A172 (cell line): ENCODE results near the gene TEAD1. TPM values are rescaled to one million over a fixed set of nuclear protein-coding genes. Genes with fewer than 3 reads are reported as not detected.

ENCODE experiments used
- DNase-seq: peaks from one replicate; pipeline ENCODE4 v3.0.0-alpha.2; 2015; ENCODE audit warnings: low spot score
- total RNA-seq: library from RNA; depleted of rRNA; stranded (reverse); fragments of >200 nt; shearing (Covaris generic); gene quantifications from 2 replicates; pipeline ENCODE4 v1.2.3, GENCODE V29; 2014

TEAD1 gene
- total RNA-seq, 1 experiment from 2014 or later = 92.5 TPM

DNA sequence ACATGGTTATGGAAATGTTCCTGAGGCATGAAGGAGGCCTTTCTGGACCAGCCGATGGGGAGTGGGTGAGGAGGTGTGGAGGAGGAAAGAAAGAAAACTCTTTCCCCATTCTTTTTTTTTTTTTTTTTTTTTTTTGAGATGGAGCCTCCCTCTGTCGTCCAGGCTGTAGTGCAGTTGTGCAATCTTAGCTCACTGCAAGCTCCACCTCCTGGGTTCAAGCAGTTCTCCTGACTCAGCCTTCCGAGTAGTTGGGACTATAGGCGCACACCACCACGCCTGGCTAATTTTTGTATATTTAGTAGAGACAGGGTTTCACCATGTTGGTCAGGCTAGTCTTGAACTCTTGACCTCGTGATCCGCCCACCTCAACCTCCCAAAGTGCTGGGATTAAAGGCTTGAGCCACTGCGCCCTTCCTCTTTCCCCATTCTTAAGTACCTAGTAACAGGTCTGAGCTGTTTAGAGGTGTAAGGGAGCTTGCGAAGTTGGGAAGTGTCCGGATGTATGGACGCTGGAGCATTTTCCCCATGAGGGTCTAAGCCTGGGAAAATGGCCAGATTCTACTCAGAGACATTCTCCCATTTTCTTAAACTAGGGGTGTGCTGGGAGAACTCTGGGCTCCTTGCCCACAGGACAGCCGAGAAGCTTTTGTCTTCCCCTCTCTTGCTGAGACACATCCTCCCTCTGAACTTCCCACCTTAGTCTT is 135.8 kb downstream of the TEAD1 start:
- peak; percentile 52 for DNase-seq

DNA sequence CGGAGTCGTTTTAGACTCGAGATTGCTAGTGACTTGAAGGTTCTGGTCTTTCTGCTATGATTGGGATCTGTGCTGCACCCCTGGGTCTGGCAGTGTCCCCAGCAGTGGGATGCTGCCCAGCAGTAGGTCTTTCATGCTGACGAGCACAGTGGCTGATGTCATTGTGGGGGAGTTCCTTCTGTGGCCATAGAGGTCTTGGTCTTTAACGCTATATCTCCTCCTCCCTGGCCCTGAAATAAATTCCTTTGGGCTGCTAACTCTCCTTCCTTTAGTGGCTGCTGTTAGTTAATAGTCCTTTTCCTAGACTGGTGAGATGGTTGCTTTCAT is 136.3 kb downstream of the TEAD1 start:
- peak; percentile 59 for DNase-seq

DNA sequence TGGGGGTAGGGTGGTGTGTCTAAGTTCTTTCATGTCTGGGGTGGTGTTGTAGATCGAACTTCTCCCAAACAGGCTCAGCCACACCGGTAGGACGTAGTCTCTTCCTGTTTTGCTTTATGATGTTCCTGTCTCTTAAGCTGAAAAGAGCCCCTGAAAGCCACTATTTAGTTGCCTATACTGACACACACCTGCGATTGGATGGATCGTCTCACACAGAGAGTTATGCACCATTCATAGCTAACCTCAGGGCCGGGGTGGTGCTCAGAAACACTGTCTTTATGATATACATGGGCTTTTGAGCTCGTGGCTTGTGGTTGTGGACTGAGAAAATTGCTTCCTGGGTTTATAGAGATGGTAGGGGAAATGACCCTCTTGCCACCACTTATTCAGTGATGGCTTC is 137.6 kb downstream of the TEAD1 start:
- DNase-seq = no peak

DNA sequence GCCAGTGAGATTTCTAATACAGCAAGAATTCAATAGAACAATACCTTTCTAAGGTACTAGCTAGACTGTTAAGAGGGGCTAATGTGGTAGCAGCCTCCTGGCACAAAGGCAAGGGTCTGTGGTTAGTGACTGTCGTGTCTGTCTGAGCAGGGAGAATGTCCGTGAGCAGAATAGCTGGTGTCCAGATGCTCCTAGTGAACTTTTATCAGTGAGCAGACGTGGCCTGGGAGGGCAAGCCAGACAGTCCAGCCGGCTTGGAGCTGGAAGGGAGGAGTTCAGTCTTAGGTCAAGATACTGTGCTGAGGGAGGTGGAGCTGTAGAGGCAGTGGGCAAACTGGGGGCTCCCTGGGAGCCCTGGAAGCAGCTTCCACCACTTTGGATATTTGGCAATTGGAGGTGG is 138.6 kb downstream of the TEAD1 start:
- no peak for DNase-seq

DNA sequence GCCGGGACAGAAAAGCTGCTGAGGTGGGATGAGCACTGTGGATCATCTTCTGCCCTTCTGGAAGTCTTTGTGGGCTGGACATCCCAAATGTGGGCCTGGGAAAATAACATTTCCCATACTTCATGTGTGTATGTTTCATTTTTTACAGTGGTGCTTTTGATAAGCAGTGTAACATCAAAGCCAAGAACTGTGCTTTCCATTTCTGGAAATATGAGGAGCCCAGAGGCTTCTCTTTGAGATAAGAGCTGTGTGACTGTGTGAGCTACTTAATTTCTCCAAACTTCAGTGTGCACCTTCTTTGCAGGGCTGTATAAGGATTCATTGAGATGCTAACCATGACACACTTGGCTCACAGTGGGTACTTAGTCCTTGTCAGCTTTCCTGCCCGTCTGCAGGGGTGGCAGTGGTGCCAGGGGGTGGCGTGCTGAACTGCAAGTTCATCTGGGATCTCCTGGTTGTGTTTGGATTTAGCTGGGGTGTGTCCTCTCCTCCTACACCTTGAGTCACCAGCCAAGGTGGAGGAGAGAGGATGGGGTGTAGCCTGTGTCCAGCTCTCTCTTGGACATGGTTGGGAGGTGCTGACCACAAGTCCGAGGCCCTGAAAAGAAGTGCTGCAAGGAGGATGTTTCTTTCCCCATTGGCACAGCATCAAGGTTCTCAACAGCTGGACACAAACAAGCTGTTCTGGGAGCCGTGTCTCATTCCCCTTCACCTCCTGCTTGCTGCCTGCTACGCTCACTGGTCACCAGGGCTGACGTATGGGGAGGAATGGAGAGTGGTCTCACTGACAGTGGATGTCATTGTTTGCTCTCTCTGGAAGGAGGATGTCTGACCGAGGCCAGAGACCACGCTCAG is 139.4 kb downstream of the TEAD1 start:
- peak; percentile 88 for DNase-seq

DNA sequence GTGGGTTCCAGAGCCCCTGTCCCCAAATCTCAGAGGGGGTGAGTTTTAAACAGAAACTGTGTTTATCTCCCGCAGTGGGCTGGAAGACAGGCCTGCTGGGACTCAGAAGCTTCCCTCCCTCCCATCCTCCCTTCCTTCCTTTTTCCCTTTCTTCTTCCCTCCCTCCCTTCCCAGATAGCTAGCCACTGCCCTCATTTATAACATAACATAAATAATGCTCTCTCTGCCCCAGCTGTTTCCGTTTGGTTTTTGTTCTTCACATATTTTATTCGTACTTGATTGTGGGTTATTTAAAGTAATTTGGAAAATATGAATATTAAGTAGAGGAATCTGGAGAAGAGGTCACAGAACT is 140.9 kb downstream of the TEAD1 start:
- no peak for DNase-seq

DNA sequence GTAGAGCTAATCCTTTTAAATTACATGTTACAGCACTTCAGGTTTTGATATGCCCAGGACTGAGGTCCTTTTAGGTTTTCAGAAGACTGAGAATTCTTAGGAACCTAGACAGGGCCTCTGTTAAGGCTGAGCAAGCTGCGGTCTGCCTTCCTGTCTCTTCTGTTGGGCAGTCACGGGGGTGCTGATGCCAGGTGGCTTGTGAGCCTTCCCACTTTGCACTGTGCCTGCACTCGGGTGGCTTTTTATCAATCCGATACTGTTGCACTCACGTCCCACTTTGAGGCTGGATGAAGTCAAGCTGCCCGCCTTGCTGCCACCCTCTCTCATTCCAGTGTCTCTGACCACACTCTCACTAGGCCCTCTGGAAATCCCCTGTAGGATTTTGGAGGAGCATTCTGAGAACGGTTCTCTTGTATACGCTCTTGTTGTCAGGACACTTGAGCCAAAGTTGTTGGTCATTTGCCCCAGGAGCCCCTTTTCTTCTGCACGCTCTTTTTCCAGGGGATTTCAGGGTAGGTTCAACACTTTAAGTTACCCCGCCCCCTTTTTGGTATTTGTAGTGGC is 141.8 kb downstream of the TEAD1 start:
- DNase-seq = no peak

DNA sequence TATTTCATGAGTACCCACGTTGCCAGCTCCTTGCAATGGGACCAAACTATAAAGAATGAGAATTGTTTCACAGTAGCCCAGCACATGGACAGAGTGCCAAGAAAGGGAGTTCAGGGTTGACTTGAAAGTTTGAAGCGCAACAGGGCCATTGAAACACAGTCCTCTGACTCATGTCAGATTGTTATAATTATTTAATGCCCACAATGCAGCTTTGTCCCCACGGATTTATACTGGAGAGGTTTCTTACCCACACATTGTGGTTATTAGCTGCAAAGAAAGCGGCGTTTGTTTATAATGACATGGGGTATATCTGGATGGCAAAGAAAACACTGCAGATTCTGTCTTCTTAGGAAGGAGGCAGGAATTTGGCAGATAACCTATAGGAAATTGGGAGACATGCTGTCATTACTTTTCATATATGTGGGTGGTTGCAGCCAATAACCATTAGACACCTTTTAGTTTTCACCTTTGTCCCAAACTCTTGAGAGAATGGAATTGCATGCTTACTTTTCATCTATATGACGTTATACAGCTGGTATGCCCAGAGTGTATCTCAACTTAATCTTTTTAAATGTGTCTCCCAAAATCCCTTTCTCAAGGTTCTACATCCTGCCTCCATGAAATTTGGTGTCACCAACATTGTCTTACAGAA is 143.6 kb downstream of the TEAD1 start:
- DNase-seq = no peak

DNA sequence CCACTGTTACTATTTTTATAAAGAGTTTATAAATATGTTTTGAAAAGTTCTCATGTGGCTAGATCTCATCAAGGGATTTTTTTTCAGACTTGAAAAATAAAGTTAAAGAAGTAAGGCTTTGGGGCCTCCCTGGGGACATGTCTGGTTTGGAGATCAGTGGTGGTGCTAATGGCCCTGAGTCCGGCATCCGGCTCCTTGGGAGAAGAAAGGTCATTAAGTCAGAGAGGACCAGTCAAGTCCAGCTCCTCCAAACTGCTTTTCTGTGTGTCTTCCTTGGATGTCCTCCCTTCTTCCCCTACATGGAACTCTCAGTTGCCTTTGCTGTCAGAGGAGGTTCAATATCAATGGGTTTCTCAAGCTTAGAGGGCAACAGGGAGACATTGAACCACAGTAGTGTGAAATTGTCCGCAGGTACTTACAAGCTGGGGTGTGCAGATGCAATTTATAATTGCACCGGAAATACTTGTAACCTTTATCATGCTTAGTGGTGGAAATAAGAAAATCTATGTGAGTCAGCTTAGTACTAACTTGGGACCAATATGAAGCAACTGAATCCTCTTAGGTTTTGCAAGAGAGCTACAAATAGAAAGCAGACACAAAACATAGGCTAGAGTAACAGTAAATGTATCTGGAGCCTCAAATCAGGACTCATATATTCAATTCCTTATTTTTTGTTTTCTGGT is 144.3 kb downstream of the TEAD1 start:
- DNase-seq = peak; percentile 85

- DNase-seq = no peak
These were observed 148.3 kb downstream of the TEAD1 start for GRCh38 chr11:12822392-12823022.

DNA sequence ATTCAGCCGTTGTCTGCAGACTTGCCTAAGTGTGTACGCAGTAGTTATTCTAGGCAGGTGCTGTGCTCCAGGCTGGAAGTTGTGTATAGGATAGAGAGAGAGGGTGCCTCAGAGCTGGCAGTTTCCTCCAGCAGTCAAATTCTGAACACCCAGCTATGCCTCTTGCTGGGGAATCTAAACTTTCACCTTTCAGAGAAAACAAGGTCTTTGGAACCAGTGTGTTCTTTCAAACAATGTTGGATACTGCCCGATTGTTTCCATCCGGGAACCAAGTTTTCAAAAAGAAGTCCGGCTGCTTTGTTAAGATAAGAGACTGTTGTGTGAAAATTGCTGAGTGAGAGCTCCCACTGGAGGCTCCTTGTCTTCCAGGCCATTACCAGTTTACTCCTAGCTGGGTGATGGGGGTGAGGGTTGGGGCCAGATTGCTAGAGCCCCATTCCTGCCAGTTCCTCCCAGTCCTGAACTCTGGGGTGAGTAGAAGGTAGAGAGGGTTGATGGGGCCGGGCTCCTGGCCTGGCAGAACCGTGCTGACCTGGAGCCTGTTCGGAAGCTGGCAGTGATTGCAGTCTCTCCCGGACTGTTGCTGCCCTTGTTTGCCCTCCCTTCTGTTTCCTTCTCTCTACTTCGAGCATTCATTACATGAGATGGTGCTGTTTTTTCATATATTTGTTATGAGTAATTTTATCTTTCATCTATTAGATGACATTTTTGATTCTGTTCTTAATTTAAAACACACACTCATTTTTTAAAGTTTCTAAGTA is 150.2 kb downstream of the TEAD1 start:
- no peak for DNase-seq

DNA sequence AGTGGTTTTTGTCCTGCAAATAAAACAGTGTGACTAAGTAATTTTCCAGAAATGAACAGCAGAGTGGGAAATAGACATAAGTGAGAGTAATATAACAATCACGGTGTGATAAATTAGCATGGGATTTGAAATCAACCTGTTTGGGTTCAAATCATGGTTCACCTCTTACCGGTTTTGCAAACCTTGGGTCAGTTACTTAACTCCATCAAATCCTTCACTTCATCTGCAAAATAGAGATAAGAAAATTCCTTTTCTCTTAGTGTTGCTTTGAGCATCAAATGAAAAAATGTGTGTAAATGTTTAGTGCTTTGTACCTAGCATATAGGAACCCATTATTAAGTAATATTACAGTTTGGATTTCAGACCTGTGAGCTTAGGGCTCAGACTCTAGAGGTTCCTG is 152.2 kb downstream of the TEAD1 start:
- no peak for DNase-seq

DNA sequence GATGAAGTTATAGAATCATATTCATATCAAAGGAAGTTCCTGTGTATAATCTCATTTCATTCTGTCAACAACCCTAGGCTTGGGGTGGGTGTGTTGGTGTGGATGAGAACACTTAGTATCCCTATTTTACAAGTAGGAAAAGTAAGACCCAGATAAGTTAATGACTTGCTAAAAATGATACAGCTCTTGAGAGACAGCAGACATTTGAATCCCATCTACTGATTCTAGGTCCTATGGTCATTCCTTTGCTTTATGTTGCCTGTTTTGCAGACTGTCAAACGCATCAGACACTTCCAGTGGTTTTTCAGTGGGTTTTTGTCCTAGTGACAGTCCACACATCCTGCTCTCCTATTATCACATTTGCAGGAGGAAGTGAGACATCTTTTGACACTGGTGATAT is 153.1 kb downstream of the TEAD1 start:
- no peak for DNase-seq

DNA sequence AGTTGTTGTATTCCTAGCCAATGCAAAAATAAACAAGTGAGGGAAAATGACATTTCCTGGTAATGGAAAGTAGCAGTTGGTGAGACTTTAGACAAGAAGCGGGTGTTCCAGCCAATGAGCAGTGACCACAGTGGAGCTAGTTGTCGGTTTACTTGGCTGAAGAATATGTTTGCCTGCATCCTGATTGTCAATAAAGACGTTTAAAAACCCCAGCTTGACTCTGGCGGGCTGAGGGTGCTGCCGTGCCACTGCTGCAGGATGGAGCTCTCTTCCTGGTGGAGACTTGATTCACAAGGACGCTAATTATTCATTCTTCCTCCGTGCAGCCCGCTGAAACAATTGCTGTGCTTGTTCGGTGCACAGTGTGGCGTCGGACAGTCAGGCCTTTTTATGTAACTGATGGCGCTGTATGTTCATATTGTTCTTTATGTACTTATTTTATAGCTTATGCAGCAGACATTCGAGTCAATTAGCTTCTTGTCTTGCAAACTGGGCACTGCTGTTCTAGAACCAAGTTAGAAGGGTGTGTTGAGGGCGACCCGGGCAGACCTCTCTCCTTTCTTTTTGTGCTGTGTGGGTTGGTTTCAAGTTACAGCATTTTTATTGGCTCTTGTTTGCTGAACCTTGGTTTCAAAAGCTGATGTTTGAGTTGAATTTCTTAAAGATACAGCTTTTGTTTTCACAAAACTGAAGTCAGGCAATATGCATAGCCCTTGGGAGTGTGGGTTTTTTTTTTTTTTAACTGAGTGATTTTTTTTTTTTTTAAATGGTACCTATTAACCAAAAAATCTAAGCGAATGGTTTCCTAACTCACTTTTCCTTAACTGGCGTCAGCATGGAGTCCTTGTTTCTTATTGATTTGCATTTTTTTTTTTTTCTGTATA is 153.9 kb downstream of the TEAD1 start:
- peak; percentile 73 for DNase-seq

DNA sequence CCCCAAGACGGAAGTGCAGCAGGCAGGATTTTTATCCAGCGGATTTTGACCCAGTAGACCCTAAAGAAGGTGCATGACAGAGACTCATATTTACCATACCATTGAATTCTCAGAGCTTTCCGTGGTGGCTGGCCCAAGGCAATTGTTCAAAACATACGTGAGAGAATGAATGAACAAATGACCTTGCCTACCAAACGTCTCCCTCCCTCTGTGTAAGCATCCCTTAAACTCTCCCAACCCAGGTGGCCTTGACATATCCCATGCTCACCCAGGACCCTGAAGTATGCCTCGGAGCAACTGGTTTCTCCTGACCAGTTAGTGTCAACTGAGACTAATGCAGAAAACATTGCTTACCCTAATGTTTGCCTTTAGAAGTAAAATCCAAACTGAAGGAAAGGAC is 154.9 kb downstream of the TEAD1 start:
- no peak for DNase-seq

GRCh38 chr11:12829540-12830314 is 155.5 kb downstream of the TEAD1 start:
- no peak for DNase-seq

- no peak for DNase-seq
These were observed 157.4 kb downstream of the TEAD1 start for GRCh38 chr11:12831471-12832202.

- no peak for DNase-seq
These were observed 158.4 kb downstream of the TEAD1 start for GRCh38 chr11:12832480-12833224.
